Hematopoietic multipotent progenitor cell (in vitro differentiated cells): ENCODE measurements around the gene FN3KRP. TPM values are rescaled to one million over a fixed set of nuclear protein-coding genes. Genes with fewer than 3 reads are reported as not detected.

ENCODE experiments used
- DNase-seq, 3 donors: peaks; one replicate each; pipeline ENCODE4 v3.0.0-alpha.2; 2011 to 2015; ENCODE audit warnings: low read depth in 2 of 3, low spot score in 2 of 3
- total RNA-seq: library from RNA; depleted of rRNA; stranded (reverse); fragments of >200 nt; gene quantifications from one replicate; pipeline ENCODE4 v1.2.3, GENCODE V29; 2012

Gene FN3KRP
- total RNA-seq = 14.5 TPM

DNA sequence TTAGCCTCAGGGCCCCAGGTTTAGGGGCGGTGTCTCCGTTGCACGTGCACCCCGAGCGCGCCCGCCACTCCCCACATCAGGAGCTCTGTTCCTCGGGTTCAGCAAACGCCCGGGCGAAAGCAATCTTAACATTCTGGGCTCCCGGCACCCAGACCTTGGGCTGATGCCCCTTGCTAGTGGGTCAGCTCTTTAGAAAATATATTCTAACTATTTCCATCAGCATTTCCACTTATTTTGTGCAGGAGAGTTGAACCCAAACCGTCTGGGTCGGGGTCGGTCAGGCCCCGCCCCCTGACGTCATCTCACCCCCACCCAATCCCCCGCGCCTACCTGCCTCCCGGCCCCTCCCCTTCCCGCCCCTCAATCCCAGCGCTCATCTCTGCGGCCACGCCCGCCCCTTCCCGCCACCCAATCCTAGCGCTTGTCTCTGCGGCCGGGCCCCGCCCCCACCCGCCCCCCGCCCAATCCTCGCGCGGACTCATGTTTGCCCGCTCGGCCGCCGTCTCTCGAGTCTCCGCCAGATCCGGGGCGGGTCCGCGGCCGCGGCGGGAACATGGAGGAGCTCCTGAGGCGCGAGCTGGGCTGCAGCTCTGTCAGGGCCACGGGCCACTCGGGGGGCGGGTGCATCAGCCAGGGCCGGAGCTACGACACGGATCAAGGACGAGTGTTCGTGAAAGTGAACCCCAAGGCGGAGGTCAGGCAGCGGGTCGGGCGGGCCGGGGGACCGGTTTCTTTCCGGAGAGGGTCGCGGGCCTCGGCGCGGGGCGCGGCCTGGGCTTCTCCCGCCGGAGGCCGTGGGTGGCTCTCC, at the start of gene FN3KRP:
TSS of gene FN3KRP (plus strand) at position 504 of the 808 bp plus-strand sequence. CDS start at position 554, 50 bp downstream.
- DNase-seq = peak; percentile 88 to 98 (median 95)

DNA sequence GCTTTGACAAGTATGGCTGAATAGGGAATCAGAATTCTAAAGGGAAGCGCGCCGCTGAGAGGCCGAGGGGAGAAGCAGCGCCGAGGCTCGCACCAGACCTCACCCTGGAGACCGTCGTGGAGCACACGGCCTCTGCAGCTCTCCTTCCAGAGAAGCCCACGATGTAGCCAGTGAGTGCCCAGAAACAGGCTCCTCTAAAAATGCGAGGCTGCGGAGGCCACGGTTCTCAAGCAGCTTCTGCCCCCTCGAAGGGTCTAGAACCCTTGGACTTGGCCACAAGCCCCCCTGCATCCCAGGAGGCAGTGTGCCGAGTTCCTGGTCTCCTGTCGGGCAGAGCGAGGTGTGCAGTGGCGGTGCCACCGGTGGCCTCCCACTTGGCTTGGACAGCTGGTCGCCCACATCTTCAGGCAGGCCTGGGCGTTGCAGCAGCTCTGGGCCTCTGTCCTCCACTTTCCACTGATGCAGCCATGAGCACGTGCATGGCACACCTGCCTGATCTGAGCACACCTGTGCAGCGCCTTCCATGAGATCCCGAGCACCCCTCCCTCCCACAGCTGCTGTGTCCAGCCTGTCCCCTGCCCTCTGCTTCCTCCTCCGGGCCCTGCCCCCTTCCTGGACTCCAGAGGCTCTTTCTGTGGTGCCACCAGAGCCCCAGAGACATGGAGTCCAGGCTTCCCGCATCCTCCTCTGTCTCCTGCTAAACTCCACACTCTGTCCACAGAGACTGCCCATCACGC, 49.4 kb upstream of the FN3KRP start:
- no peak for DNase-seq

GRCh38 chr17:82667668-82668000, 48.9 kb upstream of the FN3KRP start:
- DNase-seq = no peak

GRCh38 chr17:82668024-82668630, 48.4 kb upstream of the FN3KRP start:
- DNase-seq = no peak

- peak in 2 of 3 donors; percentile 77 to 87 for DNase-seq
Measured at GRCh38 chr17:82668631-82669099, 47.8 kb upstream of the FN3KRP start.

DNA sequence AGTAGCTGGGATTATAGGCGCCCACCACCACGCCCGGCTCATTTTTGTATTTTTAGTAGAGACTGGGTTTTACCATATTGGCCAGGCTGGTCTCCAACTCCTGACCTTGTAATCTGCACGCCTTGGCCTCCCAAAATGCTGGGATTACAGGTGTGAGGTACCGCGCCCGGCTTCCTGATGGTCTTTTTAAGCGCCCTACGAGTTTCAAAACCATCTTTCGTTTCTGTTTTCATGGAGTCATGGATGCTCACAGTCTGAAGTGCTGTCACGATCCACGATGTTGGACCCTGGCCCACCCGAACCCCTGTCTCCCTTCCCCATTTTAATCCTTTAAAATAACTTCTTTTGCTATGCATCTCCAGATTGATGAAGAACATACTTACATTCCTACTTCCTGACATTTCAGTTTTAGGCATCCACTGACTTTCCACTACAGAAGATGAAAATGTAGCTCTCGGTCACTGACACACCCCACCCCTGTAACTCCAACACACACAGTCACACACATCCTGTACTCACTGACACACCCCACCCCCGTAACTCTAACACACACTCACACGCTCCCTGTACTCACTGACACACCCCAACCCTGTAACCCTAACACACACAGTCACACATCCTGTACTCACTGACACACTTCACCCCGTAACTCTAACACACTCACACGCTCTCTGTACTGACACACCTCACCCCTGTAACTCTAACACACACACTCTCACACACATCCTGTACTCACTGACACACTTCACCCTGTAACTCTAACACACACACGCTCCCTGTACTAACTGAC, 45.6 kb upstream of the FN3KRP start:
- DNase-seq = no peak

GRCh38 chr17:82674656-82675475, 41.6 kb upstream of the FN3KRP start:
- DNase-seq = no peak

DNA sequence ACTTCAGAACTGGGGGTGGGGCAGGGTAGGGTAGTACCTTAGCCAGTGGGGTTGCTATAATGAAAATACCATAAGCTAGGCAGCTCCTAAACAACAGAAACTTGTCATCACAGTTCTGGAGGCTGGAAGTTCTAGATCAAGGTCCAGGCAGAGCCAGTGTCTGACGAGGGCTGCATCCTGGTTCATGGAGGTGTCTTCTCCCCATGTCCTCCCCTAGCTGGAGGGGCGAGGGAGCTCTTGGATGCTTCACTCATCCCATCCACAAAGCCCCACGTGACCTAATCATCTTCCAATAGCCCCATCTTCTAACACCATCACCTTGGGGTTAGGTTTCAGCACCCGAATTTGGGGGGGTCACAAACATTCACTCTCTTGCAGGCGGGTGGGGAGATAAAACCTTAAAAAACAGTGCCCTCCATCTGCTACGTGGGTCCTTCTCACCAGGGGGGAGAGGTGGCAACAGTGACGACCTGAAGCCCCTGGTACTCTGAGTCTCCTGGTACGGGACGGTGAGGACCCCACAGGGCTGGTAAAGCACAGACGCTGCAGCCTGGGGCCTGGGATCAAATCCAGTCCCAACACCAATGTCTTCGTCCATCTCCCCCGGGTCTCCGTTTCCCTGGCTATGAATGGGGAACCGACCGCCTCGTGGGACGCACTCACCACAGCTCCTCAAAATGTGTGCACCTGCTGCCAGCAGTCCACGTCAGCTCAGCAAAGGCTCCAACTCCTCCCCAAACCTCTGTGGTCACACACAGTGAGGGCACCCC, 40.8 kb upstream of the FN3KRP start:
- DNase-seq = no peak

DNA sequence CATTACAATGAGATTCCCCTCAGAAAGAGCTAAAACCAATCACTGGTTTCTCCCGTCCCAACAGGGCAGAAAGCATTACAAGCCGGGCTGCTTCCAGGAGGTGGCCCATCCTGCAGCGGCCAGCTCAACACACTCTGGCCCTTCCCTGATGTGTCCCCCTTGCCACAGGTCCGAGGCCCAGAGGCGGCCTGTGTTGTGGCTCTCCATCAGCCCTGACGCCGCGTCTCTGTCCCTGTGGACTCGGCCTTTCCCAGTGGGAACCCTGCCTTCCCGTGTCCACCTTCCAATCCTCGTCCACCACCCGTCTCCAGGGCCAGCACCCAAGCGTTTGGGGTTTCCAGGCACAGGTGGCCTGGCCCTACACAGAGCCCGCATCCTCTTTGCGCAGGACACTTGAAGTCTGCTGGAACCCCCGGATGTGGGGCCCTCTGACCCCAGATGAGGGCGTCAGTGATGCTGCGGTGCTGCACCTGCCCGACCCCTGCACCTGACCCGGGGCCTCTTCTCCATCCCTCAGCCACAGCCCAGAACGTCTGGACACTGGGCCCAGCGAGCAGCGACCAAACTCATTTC, 39.1 kb upstream of the FN3KRP start:
- no peak for DNase-seq

DNA sequence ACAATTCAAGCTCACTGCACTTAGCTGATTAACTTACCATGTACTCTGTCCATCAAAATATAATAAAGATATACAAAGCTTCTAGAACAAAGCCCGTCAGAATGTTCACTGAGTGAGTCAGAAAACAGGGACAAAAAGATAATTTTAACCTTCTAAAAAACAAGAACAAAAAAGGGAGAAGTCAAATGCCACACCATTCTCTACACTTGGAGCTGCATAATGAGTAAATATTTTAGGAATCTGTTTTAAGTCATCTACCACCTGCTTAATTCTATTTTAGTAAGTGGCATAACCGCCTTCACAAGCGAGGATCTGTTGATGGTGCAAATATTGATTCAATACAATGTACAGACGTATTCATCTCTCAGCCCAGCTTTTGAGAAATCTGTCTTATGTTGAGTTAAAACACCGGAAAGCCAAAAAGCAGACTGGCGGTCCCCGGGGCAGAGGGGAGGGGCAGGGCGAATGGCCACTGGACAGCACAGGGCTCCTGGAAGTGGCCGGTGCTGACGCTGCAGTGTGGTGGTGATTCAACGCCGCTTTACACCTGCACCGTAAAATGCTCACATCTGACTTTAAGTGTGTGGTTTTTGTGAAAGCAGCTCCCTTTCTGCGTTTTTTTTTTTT, 38.1 kb upstream of the FN3KRP start:
- no peak for DNase-seq

DNA sequence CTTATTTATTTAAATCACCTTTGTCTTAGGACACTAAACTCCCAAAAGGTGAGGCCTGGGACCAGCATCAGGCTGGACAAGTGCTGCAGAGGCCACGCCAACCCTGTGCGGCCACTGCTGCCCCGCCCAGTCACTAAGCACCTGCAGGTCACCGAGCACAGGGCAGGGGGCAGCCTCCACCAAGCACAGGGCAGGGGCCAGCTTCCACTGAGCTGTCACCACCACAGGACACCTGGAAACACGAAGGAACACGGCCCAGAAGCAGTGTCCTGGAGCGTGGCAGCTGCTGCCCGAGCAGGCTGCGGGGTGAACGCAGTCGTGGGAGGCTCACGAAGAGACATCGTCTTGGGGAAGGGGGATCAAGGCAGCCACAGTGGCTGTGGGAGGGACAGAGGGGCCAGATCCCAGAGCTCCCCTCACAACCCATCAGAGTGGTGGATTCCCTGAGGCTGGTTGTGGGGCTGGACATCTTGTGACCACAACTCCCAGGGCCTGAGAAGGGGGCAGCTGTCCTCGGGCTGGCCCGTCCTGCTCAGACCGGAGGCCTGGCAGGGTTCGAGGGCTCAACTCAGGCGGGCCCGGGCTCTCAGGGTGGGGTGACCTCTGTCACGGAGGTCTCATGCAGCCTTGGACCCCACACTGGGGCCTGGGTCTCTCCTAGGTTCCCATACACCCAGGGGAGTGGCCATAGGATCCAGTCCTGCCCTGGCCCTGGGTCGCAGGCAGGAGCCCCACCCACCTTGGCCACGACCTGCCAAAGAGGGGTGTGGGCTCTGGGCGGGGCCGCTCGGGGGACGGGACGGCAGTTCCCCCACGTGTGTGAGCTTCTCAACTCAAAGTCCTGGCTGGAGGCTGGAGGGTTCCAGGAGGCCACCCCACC, 36.7 kb upstream of the FN3KRP start:
- DNase-seq = no peak

DNA sequence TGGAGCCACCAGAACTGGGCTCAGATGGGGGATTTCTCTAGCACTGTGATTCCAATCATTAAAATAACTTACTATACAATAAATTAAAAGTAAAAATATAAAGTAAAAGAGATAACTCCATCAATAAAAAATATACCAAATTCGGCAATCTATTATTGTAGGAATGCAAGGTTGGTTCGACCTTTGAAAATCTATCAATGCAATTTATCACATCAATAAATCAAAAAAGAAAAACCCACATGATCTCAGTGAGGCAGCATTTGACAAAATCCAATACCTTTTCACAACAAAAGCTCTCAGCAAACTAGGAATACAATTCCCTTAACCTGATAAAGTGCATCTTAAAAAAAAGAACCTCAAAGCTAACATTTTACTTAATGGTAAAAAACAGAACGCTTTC, 35.0 kb upstream of the FN3KRP start:
- DNase-seq = no peak

GRCh38 chr17:82683534-82683933, 33.0 kb upstream of the FN3KRP start:
- DNase-seq = no peak

DNA sequence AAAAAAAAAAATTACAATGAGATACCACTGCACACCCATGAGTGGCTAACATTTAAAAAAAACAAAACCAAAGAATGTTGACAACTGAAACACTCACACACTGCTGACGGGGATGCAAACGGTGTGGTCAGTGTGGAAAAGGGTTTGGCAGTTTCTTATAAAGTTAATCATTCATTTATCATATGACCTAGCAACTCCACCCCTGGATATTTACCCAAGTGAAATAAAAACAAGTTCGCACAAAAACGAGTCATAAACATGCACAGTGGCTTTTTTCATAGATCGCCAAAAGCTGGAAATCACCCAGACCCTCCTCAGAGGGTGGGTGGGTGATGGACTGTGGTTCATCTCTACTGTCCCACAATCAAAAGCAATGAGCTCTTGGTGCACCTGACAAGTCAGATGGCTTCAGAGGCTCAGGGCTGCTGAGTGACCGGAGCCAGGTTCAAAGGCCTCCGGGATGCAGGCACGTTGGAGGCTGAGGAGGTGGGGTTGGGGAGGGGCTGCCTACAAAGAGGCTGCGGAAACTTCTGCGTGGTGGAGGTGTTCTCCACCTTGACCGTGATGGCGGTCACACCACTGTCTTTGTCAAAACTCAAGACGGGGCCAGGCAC, 32.2 kb upstream of the FN3KRP start:
- no peak for DNase-seq

DNA sequence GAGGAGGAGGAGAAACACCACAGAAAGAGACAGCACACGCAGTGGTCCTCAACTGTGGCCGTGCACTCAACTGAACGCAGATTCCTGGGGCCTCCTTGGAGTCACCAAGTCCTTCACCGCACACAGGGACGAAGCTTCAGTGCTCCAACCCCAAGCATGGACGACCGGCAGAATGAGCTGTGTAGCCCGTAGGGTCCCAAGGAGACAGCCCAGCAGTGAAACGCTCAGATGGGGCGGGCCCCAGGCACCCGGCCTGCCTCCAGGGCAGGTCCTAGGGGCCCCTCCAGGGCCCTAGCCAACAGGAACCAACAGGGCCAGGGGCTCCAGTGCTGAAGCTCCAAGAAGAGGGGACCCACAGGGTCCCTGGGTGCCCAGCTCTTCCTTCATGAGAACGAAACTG, 31.2 kb upstream of the FN3KRP start:
- no peak for DNase-seq

GRCh38 chr17:82686366-82687324, 29.9 kb upstream of the FN3KRP start:
- DNase-seq = no peak
